Measurements from ENCODE around the gene STXBP3. TPM values are rescaled to one million over a fixed set of nuclear protein-coding genes. Genes with fewer than 3 reads are reported as not detected.

STXBP3 gene
- total and polyA plus RNA-seq, 2 experiments from 2014 or later, result 25.0 to 77.5 TPM

GRCh38 chr1:108823632-108824031, 77.2 kb downstream of the STXBP3 start:
- Histone ChIP-seq H3K27me3 (no peaks in the 10 kb centered on the region), H3K9me3 (ENCODE audit: low read depth) (no peaks in the 10 kb centered on the region), H3K79me2 (no peaks in the 10 kb centered on the region), H3K27ac (no peak overlapping the region), H3K9me2 (replicated peaks; ENCODE audit: insufficient read depth) (no peaks in the 10 kb centered on the region), H3K4me2 (no peak overlapping the region), H3K4me1 (ENCODE audit: insufficient read depth) (no peaks in the 10 kb centered on the region), H2AFZ (no peak overlapping the region), H3K4me3 (no peak overlapping the region), H3K36me3 (replicated peaks; ENCODE audit: insufficient read depth, low read depth) (no peaks in the 10 kb centered on the region), H4K20me1 (ENCODE audit: insufficient read depth, poor library complexity, severe bottlenecking) (no peaks in the 10 kb centered on the region)
- WGBS (ENCODE audit: low lambda C conversion rate, missing lambda C conversion rate), result 60% methylated on average over 3 of the region's 3 CpGs
- TF ChIP-seq CTCF (IDR thresholded peaks at IDR 0.05; ENCODE audit: poor library complexity) (no peak), EZH2 (IDR thresholded peaks at IDR 0.05; ENCODE audit: borderline replicate concordance) (no peak), EZH2phosphoT487 (IDR thresholded peaks at IDR 0.05; ENCODE audit: low read depth, severe bottlenecking, unreplicated experiment) (no peak)
- no peak for DNase-seq (ENCODE audit: low spot score)

GRCh38 chr1:108824051-108824450, 77.6 kb downstream of the STXBP3 start:
- H3K9me3 ChIP-seq (ENCODE audit: low read depth), result no peaks in the 10 kb centered on the region
- WGBS (ENCODE audit: low lambda C conversion rate, missing lambda C conversion rate), result 75% methylated on average over 3 of the region's 3 CpGs
- DNase-seq (ENCODE audit: low spot score), result no peak
- no peak overlapping the region for H3K4me3 ChIP-seq
- H4K20me1 ChIP-seq (ENCODE audit: insufficient read depth, poor library complexity, severe bottlenecking), result no peaks in the 10 kb centered on the region
- H3K9me2 ChIP-seq (replicated peaks; ENCODE audit: insufficient read depth), result no peaks in the 10 kb centered on the region
- no peaks in the 10 kb centered on the region for H3K4me1 ChIP-seq (ENCODE audit: insufficient read depth)
- H2AFZ ChIP-seq, result no peak overlapping the region
- TF ChIP-seq CTCF (IDR thresholded peaks at IDR 0.05; ENCODE audit: poor library complexity) (no peak), EZH2 (IDR thresholded peaks at IDR 0.05; ENCODE audit: borderline replicate concordance) (no peak), EZH2phosphoT487 (IDR thresholded peaks at IDR 0.05; ENCODE audit: low read depth, severe bottlenecking, unreplicated experiment) (no peak)
- H3K27me3 ChIP-seq, result no peaks in the 10 kb centered on the region
- no peak overlapping the region for H3K27ac ChIP-seq
- no peaks in the 10 kb centered on the region for H3K79me2 ChIP-seq
- no peaks in the 10 kb centered on the region for H3K36me3 ChIP-seq (replicated peaks; ENCODE audit: insufficient read depth, low read depth)
- H3K4me2 ChIP-seq, result no peak overlapping the region

GRCh38 chr1:108826081-108826635, 79.7 kb downstream of the STXBP3 start:
- no peak for DNase-seq (ENCODE audit: low spot score)
- no peaks in the 10 kb centered on the region for H4K20me1 ChIP-seq (ENCODE audit: insufficient read depth, poor library complexity, severe bottlenecking)
- H2AFZ ChIP-seq, result no peak overlapping the region
- H3K4me1 ChIP-seq (ENCODE audit: insufficient read depth), result peaks cover 16% of the 10 kb centered on the region
- H3K36me3 ChIP-seq (replicated peaks; ENCODE audit: insufficient read depth, low read depth), result no peaks in the 10 kb centered on the region
- WGBS (ENCODE audit: low lambda C conversion rate, missing lambda C conversion rate), result 93% methylated on average over 3 of the region's 3 CpGs
- TF ChIP-seq CTCF (IDR thresholded peaks at IDR 0.05; ENCODE audit: poor library complexity), result no peak
- no peaks in the 10 kb centered on the region for H3K27me3 ChIP-seq
- H3K4me3 ChIP-seq, result no peak overlapping the region
- no peak overlapping the region for H3K27ac ChIP-seq
- H3K9me3 ChIP-seq (ENCODE audit: low read depth), result no peaks in the 10 kb centered on the region
- H3K79me2 ChIP-seq, result no peaks in the 10 kb centered on the region
- H3K4me2 ChIP-seq, result no peak overlapping the region
- no peaks in the 10 kb centered on the region for H3K9me2 ChIP-seq (replicated peaks; ENCODE audit: insufficient read depth)

Measured in hepatocyte (in vitro differentiated cells).